ENCODE data around the gene EPB41L2. TPM values are rescaled to one million over a fixed set of nuclear protein-coding genes. Genes with fewer than 3 reads are reported as not detected.

Gene EPB41L2
- total RNA-seq, 1 experiment from 2014 or later, result 106 TPM

GRCh38 chr6:131026243-131026642 is 36.8 kb downstream of the EPB41L2 start (continued):
- no peak for TF ChIP-seq ZNF532 (CRISPR knock-in tag; IDR thresholded peaks at IDR 0.05; ENCODE audit: borderline replicate concordance)
- TF ChIP-seq FOXK1 (CRISPR knock-in tag; IDR thresholded peaks at IDR 0.05), result no peak
- TF ChIP-seq PRDM15 (CRISPR knock-in tag; IDR thresholded peaks at IDR 0.05), result no peak
- TF ChIP-seq ATF2 (CRISPR knock-in tag; IDR thresholded peaks at IDR 0.05; ENCODE audit: borderline replicate concordance, low read depth), result no peak
- no peak for TF ChIP-seq E2F1 (CRISPR knock-in tag; IDR thresholded peaks at IDR 0.05)
- TF ChIP-seq JAZF1 (CRISPR knock-in tag; IDR thresholded peaks at IDR 0.05), result no peak
- no peak for TF ChIP-seq FOXJ3 (CRISPR knock-in tag; IDR thresholded peaks at IDR 0.05; ENCODE audit: borderline replicate concordance)

GRCh38 chr6:131024565-131024964 is 38.5 kb downstream of the EPB41L2 start:
- Mint-ChIP-seq H3K36me3 (peaks cover 10% of the 10 kb centered on the region), H3K9me3 (peaks cover 8% of the 10 kb centered on the region), H3K27ac (no peak overlapping the region), H3K27me3 (ENCODE audit: low read depth) (no peaks in the 10 kb centered on the region), H3K4me1 (peaks cover 2% of the 10 kb centered on the region), H3K4me3 (no peak overlapping the region)
- DNase-seq (ENCODE audit: low spot score) (no peak), ATAC-seq (no peak)
- CTCF ChIA-PET, result no interaction called here
- POLR2A ChIA-PET, result interaction anchor here (1.5 kb wide), 1 partner anchor 38 kb away, joined by 3 read pairs; the partner anchor contains the start of gene EPB41L2
- TF ChIP-seq PRRX2 (CRISPR knock-in tag; IDR thresholded peaks at IDR 0.05) (no peak), ZNF281 (CRISPR knock-in tag; IDR thresholded peaks at IDR 0.05) (no peak), PREB (CRISPR knock-in tag; IDR thresholded peaks at IDR 0.05; ENCODE audit: borderline replicate concordance) (no peak), USF1 (CRISPR knock-in tag; IDR thresholded peaks at IDR 0.05) (no peak), TCF7 (CRISPR knock-in tag; IDR thresholded peaks at IDR 0.05; ENCODE audit: low read depth) (no peak), E2F1 (CRISPR knock-in tag; IDR thresholded peaks at IDR 0.05) (no peak), SMAD3 (CRISPR knock-in tag; IDR thresholded peaks at IDR 0.05; ENCODE audit: borderline replicate concordance) (no peak), E2F5 (CRISPR knock-in tag; IDR thresholded peaks at IDR 0.05) (no peak), NR2C2 (CRISPR knock-in tag; IDR thresholded peaks at IDR 0.05) (no peak), NFYB (CRISPR knock-in tag; conservative IDR thresholded peaks at IDR 0.05; ENCODE audit: low read depth) (no peak), SP1 (CRISPR knock-in tag; conservative IDR thresholded peaks at IDR 0.05) (no peak), ZNF121 (CRISPR knock-in tag; IDR thresholded peaks at IDR 0.05) (no peak)
